Measurements from ENCODE around the gene EDEM3.
"Not testable (repeated sequence)": the region's sequence is repeated elsewhere in the genome, so short reads cannot be mapped to it uniquely, and the experiment has no call there.

EDEM3 gene

DNA sequence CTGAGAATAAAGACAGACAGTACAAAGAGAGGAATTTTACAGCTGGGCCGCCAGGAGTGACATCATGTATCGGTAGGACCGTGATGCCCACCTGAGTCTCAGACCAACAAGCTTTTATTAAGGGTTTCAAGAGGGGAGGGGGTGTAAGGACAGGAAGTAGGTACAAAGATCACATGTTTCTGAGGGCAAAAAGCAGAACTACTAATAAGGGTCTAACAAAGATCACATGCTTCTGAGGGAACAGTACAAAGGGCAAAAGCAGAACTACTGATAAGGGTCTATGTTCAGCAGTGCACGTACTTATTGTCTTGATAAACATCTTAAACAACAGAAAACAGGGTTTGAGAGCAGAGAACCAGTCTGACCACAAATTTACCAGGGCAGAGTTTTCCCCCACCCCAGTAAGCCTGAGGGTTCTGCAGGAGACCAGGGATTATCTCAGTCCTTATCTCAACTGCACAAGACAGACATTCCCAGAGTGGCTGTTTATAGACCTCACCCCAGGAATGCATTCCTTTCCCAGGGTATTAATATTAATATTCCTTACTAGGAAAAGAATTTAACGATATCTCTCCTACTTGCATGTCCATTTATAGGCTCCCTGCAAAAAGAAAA lies 73.9 kb downstream of the EDEM3 start:
- not testable (repeated sequence) for FAIRE-seq; DNase-seq (ENCODE audit: insufficient read length, low spot score)

DNA sequence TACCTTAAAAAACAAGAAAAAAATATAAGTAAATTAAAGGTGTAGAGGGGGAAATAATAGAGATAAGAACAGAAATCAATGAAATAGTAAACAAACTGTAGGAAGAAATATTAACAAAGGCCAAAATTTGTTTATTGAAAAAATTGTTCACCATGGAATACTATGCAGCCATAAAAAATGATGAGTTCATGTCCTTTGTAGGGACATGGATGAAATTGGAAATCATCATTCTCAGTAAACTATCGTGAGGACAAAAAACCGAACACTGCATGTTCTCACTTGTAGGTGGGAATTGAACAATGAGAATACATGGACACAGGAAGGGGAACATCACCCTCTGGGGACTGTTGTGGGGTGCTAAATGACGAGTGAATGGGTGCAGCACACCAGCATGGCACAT lies 75.2 kb downstream of the EDEM3 start:
- FAIRE-seq, result not testable (repeated sequence)

DNA sequence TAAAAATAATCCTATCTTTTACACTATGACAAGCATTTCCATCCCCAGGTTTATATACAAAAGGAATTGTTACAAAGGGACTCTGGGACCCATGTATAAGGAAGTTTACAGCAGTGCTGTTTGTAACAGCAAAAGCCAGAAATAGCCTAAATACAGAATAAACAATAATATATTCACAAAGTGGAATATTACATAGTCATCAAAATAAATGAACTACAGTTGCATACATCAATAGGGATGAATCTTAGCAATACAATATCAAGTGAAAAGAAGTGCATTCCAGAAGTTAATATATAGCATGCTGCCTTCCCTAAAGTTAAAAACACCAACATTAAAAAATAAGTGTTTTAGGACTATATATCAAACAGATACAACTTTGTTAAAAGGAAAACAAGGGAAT lies 77.3 kb downstream of the EDEM3 start:
- DNase-seq (ENCODE audit: insufficient read length, low spot score), result no peak

More for the DNA sequence above, 75.2 kb downstream of the EDEM3 start:
- not testable (repeated sequence) for DNase-seq (ENCODE audit: insufficient read length, low spot score)

DNA sequence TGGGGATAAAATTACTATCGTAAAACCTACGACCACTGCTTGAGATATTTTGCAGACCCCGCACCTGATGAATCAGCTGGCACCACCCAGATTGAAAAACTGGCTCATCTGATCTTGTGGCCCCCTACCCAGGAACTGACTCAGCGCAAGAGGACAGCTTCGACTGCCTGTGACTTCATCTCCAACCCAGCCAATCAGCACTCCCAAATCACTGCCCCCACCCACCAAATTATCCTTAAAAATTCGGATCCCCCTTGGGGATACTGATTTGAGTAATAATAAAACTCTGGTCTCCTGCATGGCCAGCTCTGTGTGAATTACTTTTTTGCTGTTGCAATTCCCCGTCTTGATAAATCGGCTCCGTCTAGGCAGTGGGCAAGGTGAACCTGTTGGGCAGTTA lies 81.4 kb downstream of the EDEM3 start:
- DNase-seq (ENCODE audit: insufficient read length, low spot score), result no peak
- no peak for FAIRE-seq

More for the DNA sequence above, 77.3 kb downstream of the EDEM3 start:
- FAIRE-seq, result no peak

DNA sequence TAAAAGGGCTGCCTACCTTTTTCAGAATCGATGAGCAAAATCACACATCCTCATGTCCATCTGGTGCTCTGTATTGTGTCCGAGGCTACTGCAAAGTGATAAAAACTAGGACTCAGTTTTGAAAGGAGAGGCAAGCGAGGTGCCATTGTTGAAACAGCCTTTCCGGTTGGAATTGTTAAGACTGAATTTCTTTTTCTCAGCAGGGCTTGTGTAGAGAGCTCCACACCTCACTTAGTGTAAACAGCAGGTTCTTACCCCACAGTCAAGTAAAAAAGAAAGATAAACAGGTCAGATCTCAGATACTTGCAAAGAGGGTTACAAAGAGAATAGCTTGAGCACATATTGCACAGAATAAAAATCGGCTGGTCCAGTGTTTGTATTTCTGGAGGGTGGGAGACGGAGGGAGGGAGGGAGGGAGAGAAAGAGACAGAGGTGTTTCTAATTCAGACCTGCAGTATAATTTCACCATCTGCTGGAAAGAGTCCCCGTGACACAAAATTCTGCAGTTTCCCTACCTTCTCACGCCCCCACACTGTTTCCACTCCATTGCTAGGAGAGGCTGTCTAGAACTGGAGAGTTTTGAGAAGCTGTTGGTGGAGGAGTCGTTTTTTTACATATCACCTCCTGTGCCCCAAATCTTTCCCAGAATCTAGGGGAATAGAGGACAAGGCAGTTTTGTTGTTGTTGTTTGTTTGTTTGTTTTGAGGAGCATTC lies 82.5 kb downstream of the EDEM3 start:
- FAIRE-seq, result no peak
- no peak for DNase-seq (ENCODE audit: insufficient read length, low spot score)

DNA sequence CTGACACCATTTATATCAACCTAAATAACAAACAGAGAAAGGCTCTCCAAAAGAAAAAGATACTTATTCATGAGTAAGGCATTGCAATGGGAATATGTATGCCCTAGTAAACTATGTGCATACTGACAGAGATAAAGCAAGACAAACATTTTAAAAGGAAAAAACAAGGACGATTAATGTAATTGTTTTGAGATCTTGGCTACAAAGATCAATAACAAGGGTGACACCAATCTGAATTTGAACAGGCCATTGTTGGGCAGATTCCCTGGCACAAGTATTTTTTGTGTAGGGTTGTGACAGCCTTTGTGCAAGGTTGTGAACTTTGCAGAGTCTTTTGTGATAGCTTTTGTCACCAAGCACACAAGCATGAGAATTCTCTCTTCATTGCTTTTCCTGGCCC lies 85.3 kb downstream of the EDEM3 start:
- FAIRE-seq, result no peak

DNA sequence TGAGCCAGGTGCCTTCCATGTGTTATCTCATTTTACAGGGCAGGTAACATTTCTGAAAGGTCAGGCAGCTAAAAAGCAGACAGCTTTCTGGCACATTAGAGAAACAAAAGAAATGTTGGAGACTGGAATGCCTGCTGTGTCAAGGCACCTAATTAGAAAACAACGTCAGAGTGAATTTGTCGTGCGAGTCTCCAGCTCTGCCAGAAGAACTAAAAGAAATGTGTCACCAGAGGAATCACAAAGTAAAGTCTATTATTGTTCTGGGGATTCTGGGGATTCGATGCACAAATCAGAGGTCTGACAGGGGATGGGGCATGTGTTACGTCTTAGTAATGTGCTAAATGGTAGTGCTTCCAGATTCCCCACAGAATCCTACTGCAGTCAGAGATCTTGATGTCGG lies 89.3 kb downstream of the EDEM3 start:
- FAIRE-seq (no peak), DNase-seq (ENCODE audit: insufficient read length, low spot score) (no peak)

More for the DNA sequence above, 85.3 kb downstream of the EDEM3 start:
- no peak for DNase-seq (ENCODE audit: insufficient read length, low spot score)

DNA sequence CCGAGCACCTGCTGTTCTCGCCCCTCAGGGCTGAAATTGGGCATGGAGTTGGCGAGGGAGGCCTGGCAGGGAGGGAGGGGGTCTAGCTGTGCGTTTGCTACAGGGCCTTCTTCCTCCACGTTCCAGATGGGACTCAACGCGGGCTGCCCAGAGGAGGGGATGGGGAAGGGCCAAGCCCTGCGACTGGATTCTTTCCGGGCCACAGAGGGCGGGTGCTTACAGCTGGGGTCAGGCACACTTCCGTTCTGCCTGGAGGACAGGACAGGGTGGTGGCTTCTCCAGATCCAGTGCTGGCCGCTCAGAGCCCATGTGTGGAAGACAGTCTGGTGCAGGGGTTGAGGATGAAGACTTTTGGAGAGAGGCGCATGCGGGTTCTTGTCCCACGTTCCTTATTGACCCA lies 90.0 kb downstream of the EDEM3 start:
- FAIRE-seq (no peak), DNase-seq (ENCODE audit: insufficient read length, low spot score) (no peak)

DNA sequence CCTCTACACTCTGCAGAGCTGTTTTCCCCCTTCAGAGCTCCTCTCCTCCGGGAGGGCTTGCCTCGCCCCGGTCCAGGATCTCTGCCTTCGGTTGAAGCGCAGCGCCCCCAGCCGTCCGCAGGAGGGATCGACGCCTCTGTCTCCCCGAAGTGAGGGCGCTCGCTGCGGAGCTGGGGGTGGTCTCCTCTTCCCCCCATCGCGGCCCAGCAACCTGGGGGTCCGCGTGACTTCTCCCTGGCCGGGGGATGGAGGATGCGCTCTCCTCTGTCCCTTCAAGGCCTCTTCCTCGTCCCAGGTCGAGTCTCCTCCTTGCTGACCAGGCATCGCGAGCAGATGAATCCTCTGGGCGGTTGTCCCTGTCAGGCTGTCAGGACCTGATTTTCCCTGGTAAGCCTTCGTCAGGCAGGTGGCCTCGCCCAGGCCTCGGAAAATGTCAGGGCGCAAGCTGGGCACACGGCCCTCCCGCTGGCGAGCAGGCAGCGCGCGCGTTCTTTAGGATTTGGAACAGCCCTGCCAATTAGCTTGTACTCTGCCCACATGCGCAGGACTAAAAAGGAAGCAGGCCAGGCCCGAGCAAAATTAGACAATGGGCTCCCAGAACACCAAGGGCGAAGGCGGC lies 90.5 kb downstream of the EDEM3 start:
- FAIRE-seq (no peak), DNase-seq (ENCODE audit: insufficient read length, low spot score) (peak; percentile 31)

DNA sequence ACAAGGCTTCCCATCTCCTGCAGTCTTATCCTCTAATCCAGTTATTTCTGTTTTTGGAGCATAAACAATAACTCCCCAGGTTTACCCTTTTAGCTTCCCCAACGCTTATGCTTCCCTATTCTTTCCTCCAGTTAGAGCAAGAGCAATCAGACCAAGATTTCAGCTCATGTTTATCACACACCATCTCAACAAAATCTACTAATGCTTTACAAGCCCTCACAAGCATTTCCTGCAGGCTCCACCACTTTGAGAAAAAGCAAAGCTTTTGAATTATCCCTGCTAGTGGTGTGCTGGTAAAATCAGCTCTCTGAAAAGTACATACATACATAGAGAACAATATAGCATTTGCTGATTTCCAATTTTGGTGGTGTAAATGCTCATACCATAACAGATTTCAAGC lies 92.9 kb downstream of the EDEM3 start:
- FAIRE-seq, result no peak
- no peak for DNase-seq (ENCODE audit: insufficient read length, low spot score)

DNA sequence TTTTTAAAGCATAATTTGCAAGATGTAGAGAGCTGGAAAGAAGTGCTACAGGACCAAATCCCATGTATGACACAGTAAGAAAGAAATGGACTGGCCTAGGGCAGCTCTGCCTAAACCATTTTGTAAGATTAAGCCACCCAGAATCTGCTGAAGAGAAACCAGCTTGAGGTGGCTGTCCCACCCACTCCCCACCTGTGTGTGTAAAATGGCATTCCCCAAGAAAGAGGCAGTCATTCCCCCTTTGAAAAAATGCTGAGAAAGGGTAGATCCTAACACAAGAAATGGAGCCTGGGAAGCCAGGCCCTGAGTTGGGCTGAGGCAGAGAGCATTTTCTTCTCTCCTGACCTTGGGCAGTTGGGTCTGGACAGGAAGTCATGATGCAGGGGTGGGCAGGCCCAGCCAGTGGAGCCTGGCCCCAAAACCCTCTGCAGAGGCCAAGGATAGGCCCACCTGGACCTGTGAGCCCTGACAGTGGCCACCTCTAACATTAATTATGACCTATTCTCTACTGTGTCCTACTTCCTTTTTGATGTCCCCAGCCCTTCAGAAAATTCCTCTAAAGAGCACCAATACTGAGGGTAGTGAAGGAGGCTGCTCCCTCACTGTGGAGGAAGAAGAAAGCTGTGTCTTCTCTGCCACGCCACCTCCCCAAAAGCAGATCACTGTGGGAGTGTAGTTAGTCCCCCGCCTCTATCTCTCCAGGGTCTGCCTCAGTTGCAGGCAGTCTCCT lies 94.0 kb downstream of the EDEM3 start:
- DNase-seq (ENCODE audit: insufficient read length, low spot score) (no peak), FAIRE-seq (no peak)

DNA sequence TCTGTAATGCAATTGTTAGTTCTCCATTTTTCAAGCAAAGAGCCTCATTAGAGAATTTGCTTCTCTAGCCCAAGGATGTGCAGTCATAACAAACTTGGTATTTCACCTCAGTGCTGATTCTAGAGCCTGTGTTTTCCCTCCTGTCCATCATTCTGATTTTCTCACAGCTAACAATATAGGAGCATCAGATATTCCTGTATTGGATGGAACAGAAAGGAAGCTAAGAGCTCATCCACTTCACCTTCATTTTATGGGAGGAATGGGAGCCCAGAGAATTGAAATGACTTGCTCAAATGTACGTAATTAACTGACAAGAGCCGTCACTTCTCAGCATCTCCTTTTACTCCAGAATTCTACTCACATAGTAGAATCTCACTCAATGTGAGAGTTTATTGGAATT lies 96.6 kb downstream of the EDEM3 start:
- no peak for FAIRE-seq
- no peak for DNase-seq (ENCODE audit: insufficient read length, low spot score)

DNA sequence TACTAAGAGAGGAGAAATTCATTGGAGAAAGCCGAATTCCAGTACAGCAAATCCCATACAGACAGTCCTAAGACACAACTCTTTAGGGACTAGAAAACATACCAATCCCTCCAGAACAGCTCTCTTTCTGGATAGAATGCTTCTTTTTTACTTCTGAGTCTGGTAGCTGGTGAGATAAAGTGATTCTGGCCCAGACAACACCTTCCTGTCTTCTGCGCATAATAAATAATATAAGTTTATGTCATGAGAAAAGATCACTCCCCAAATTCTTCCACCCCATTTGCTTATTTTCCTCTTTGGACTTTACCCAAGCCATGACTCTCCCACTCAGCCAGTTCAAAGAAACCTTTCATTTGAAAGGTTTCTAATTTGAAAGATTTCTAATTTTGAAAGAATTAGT lies 98.4 kb downstream of the EDEM3 start:
- FAIRE-seq (no peak), DNase-seq (ENCODE audit: insufficient read length, low spot score) (no peak)

DNA sequence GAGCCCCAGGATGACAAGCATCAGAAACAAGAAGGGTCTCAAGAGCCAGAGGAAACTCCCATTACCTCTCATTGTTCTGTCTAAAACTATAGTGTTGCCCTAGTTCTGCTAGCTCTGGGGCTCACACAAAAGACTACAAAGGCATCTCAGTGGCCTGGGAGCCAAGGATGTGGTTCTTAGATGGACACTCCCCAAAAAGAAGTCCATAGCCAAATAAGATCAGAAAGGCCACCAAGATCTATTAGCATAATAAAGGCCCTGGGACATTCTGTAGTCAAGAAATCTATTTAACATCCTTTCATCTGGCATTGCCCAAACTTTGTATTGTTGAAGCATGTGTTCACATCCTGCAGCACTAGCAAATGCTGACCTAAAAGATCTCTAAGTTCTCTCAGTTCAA lies 99.5 kb downstream of the EDEM3 start:
- no peak for FAIRE-seq
- DNase-seq (ENCODE audit: insufficient read length, low spot score), result no peak

DNA sequence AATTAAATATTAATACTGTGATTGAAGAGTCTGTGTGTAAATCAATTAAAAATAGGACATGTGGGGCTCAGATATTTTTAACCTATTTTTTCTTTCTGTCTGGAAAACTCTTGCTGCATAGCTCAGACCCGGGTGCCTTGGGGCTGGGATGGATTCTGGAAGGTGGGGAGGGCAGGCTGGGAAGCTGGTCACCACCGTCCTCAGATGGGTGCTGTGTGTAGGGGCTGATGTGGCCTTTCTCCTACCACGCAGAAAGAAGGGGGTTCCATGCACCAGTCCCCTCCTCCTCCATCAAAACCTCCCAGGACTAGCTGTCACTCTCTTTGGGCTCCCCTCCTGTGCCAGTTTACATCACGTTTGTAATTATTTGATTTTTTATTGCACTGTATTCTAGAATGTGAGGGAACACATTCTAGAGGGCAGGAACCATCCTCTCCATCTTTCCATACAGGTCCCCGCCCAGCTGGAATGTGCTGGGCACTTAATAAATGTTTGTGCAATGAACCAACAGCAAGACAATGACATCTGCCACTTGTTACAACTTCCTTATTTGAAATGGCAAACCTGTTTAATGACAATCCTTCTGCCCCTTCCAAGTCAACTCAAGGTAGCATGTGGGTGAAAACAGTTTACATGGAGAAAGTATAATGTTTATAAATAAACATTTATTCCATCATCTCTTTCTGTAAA lies 104.3 kb downstream of the EDEM3 start:
- no peak for FAIRE-seq

DNA sequence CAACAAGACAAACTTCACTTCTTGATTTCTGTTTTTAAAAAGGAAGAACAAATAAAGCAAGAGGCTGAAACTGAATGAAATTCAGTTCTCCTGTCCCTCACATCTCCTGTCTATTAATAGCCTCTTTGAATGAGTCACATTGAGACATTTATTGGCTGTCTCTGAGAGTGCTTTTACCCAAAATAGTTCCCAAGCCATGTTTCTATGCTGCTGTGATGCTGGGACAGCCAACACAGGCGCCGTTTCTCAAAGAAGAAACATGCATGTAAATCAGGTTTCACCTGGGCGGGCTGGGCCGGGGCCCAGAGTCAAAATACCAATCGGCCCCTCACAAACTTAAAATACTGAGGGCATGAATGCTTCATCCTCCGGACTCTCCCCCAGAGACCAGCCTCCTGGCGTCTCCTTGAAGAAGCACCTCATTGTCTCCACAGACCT lies 105.2 kb downstream of the EDEM3 start:
- DNase-seq (ENCODE audit: insufficient read length, low spot score) (no peak), FAIRE-seq (peak; percentile 14)

More for the DNA sequence above, 104.3 kb downstream of the EDEM3 start:
- no peak for DNase-seq (ENCODE audit: insufficient read length, low spot score)

DNA sequence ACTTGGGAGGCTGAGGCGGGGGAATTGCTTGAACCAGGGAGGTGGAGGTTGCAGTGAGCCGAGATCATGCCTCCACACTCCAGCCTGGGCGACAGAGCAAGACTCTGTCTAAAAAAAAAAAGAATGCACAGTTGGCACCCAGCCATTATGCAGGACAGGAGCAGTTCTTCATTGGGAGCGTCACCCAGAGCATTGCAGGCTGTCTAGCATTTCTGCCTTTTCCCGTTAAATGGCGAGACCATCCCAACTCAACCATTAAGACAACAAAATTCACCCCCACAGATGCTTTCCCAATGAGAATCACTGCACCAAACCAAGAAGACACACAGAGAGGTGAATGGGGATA lies 105.8 kb downstream of the EDEM3 start:
- no peak for FAIRE-seq
- no peak for DNase-seq (ENCODE audit: insufficient read length, low spot score)

DNA sequence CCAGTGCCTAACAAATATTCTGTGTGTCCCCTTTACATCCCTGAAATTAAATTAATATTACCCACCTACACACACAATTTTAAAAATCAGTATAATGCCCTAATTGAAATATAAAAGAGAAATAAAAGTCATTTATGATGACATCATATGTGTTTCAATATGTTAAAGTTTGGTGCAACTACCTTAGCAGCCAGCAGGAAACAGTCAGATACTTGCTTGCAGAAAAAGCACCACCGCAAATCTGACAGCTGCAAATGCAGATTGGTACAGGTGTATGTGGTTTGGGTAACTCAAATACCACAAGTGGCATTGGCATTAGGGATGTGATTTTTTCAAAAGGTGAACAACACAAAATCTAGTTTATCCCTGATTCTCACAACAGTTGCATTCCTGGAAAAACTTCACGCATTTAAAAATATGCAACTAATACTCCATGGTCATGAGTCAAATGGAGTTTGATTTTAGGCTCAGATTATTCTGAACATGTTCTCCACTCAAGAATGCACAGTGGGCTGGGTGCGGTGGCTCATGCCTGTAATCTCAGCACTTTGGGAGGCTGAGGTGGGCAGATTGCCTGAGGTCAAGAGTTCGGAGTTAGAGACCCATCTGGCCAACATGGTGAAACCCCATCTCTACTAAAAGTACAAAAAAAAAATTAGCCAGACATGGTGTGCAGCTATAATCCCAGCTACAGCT lies 106.3 kb downstream of the EDEM3 start:
- no peak for DNase-seq (ENCODE audit: insufficient read length, low spot score)
- FAIRE-seq, result no peak

DNA sequence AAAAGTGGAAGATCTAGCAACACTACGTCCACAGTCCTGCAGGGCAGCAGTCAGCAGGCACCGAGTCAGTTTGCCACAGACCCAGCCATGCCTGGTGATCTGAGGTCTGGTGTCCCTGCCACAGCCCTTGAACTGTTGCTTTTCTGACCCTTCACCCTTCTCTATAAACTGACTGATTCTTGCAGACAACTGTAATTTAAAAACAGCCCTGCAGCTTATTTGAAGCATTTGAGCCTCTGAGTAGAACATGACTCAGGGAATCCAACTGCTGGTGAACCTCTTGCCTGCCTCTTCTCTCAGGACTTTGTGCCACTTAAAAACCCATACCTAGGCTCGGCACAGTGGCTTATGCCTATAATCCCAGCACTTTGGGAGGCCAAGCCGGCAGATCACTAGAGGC lies 107.2 kb downstream of the EDEM3 start:
- DNase-seq (ENCODE audit: insufficient read length, low spot score) (no peak), FAIRE-seq (no peak)

DNA sequence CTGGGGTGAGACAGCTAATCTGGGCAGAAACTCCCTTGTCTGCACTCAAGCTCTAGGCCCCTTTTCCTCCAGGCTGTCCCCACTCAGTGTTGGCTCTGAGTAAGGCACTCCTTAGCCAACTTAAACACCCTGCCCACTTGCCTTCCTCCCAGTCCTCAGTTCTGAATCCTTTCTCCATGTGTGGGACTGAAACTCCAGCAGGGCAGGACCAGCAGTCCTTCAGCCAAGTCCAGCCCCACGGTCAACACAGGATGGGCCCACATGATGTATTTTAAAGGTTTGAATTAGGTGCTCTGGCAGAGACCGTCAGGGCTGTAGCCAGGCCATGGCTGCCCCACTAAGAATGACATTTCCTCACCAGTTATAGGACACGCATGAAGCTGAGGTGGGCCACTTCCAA lies 107.8 kb downstream of the EDEM3 start:
- DNase-seq (ENCODE audit: insufficient read length, low spot score), result no peak
- FAIRE-seq, result no peak

Data from GM19239 (cell line).